Testis (tissue), 3 donors: Measurements from ENCODE around the gene QSOX1. TPM values are rescaled to one million over a fixed set of nuclear protein-coding genes. Genes with fewer than 3 reads are reported as not detected.
A peak's percentile ranks its signal among the peaks of the same experiment; 100 is the strongest.

Experiments used
- DNase-seq: peaks from one replicate; pipeline ENCODE4 v3.0.0-alpha.2; 2019
- H3K27ac ChIP-seq, 2 donors: fragments of 200-600 bp; sonication (generic); one replicate each; pipeline ENCODE4 v1.5.1; 2019
- H3K27me3 ChIP-seq: fragments of 200-600 bp; sonication (generic); one replicate; pipeline ENCODE4 v1.5.1; 2019
- H3K36me3 ChIP-seq: fragments of 200-600 bp; sonication (generic); one replicate; pipeline ENCODE4 v1.5.1; 2017; ENCODE audit warnings: low read depth; ENCODE audit errors: missing control alignments
- H3K4me1 ChIP-seq: fragments of 200-600 bp; sonication (generic); one replicate; pipeline ENCODE4 v1.5.1; 2019
- H3K4me3 ChIP-seq, 2 donors: fragments of 200-600 bp; sonication (generic); one replicate each; pipeline ENCODE4 v1.5.1; 2017 to 2019
- H3K9me3 ChIP-seq: fragments of 200-600 bp; sonication (generic); one replicate; pipeline ENCODE4 v1.5.1; 2017
- POLR2A ChIP-seq: fragments of 450-650 bp; IDR thresholded peaks from one replicate; pipeline ENCODE4 v1.6.1; 2017; ENCODE audit warnings: antibody characterized with exemption, mild to moderate bottlenecking, moderate library complexity
- WGBS, 2 donors: methylation state at CpG; one replicate each; pipeline ENCODE4 v1.1.5; 2018; 5-methylcytosine and 5-hydroxymethylcytosine counted together
- intact Hi-C: fragments of 100-400 bp; cut with DNase I; formaldehyde crosslinking; loops from one replicate; pipeline ENCODE4 v1.15.1; 2023; ENCODE audit warnings: low total_unique reads
- polyA plus RNA-seq: library from polyadenylated mRNA; stranded (reverse); fragments of 350-450 nt; fragmentation: Illumina TruSeq; extraction: RNeasy Lipid Tissue Mini Kit (QIAGEN cat#74804); gene quantifications from one replicate; pipeline ENCODE4 v1.2.3, GENCODE V29; 2014; ENCODE audit warnings: low read depth, low replicate concordance; ENCODE audit not compliant: insufficient read depth
- total RNA-seq, 2 donors: library from RNA; depleted of rRNA; stranded (reverse); fragments of >200 nt; gene quantifications; one replicate each; pipeline ENCODE4 v1.2.3, GENCODE V29; 2016
- TF ChIP-seq, protein P1 (sequence below), 3 experiments: fragments of 450-650 bp in 2 of 3; fragments of 200-600 bp in 1 of 3; sonication (generic) in 1 of 3; IDR thresholded peaks; one replicate each; pipeline ENCODE4 v1.5.1; 2016 to 2019; ENCODE audit warnings: antibody characterized with exemption in 3 of 3, mild to moderate bottlenecking in 2 of 3, moderate library complexity in 1 of 3

QSOX1 gene
- total and polyA plus RNA-seq, 3 donors from 2014 or later, result 285 to 691 (median 566) TPM

DNA sequence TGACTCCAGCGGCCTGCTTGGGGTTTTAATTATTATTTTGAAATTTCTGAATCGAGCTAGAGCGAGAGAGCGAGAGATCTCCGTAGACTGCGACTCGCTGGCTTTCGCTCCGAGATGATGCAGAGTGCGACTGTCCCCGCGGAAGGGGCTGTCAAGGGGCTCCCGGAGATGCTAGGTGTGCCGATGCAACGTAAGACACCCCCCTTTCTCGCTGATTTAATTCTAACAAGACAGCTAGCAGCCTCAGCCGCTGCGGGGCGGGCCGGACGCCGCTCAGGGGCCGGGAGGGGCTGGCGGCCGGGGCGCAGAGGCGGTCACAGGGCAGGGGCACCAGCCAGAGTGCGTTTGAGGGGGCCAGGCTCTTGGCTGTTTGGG is 75.7 kb downstream of the QSOX1 start:
- H3K9me3 ChIP-seq, result no peaks in the 10 kb centered on the region
- WGBS, 2 donors, result 0 to 1% methylated on average over 6 to 28 of the region's 28 CpGs
- no peaks in the 10 kb centered on the region for H3K27me3 ChIP-seq
- DNase-seq, result no peak
- no peaks in the 10 kb centered on the region for H3K36me3 ChIP-seq
- no peak overlapping the region for H3K27ac ChIP-seq
- intact Hi-C loops, result no loop called here
- no peak for TF ChIP-seq POLR2A
- TF ChIP-seq, protein P1, sequence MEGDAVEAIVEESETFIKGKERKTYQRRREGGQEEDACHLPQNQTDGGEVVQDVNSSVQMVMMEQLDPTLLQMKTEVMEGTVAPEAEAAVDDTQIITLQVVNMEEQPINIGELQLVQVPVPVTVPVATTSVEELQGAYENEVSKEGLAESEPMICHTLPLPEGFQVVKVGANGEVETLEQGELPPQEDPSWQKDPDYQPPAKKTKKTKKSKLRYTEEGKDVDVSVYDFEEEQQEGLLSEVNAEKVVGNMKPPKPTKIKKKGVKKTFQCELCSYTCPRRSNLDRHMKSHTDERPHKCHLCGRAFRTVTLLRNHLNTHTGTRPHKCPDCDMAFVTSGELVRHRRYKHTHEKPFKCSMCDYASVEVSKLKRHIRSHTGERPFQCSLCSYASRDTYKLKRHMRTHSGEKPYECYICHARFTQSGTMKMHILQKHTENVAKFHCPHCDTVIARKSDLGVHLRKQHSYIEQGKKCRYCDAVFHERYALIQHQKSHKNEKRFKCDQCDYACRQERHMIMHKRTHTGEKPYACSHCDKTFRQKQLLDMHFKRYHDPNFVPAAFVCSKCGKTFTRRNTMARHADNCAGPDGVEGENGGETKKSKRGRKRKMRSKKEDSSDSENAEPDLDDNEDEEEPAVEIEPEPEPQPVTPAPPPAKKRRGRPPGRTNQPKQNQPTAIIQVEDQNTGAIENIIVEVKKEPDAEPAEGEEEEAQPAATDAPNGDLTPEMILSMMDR (IDR thresholded peaks at IDR 0.05), result no peak
- peak overlapping the region; percentile 51 to 68 for H3K4me3 ChIP-seq
- H3K4me1 ChIP-seq, result peaks cover 19% of the 10 kb centered on the region

DNA sequence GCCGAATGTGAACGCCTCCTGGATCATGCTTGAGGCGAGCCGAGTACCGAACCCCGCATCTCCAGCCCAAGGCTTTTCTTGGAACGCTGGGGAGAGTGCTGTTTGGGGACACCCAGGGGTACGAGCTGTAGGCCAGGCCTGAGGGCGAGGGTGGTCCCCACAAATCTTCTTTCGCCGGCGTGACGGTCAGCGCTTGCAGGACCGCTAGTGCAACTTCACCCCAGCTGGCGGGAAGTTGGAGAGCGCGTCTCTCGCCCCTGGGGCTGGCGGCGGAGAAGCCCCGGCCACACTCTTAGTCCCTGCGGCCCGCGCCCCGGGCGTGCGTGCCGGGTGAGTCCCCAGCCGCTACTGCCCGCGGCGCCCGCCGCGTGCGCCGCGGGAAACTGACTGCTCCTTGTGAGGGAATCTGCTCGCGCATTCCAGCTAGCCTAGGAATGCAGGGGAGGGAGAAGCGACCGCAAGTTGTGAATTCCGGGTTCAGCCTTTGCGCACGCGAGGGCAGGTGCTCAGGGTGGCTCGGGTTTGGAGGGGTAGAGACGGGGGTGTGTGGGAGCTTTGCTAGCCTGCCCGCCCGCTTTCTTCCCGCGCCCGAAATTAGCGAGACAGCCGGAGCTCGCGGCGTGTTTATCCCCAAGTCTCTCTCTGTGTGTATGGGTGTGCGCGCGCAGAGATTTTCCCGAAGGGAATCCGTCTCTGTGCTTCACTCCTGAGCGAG is 76.3 kb downstream of the QSOX1 start:
- peaks cover 19% of the 10 kb centered on the region for H3K4me1 ChIP-seq
- no peaks in the 10 kb centered on the region for H3K27me3 ChIP-seq
- H3K27ac ChIP-seq, result no peak overlapping the region
- intact Hi-C loops, result no loop called here
- no peaks in the 10 kb centered on the region for H3K9me3 ChIP-seq
- WGBS, 2 donors, result 0% methylated on average over 14 to 59 of the region's 65 CpGs
- DNase-seq, result peak; percentile 27
- no peak for TF ChIP-seq POLR2A
- TF ChIP-seq, protein P1 (IDR thresholded peaks at IDR 0.05), result no peak
- H3K4me3 ChIP-seq, result peak overlapping the region; percentile 51 to 68
- H3K36me3 ChIP-seq, result no peaks in the 10 kb centered on the region

DNA sequence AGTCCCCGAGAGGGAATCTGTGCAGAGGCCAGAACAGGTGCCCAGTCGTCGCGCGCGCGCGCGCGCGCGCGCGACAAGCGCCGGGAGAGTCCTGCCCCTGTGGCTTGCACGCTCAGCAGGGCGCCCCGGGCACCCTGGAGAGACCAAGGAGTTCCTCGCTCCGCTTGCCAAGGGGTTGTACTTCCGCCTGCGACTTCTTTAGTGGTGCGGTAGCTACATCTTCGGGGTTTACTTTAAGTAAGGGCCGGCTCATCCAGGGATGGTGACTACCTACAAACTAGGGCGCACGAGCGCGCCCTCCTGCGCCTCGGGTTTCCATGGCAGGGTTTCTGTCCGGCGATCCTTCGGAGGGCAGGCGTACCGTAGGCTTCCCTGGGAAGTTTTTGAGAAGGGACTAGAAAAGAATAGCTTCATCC is 76.8 kb downstream of the QSOX1 start:
- intact Hi-C loops, result no loop called here
- Histone ChIP-seq H3K9me3 (no peaks in the 10 kb centered on the region), H3K27me3 (no peaks in the 10 kb centered on the region), H3K27ac (no peak overlapping the region), H3K4me3 (peak overlapping the region; percentile 51 to 68), H3K4me1 (peaks cover 19% of the 10 kb centered on the region), H3K36me3 (no peaks in the 10 kb centered on the region)
- DNase-seq, result peak; percentile 55
- TF ChIP-seq, protein P1 (IDR thresholded peaks at IDR 0.05), result no peak
- 1 to 4% methylated on average over 7 to 37 of the region's 37 CpGs for WGBS, 2 donors

DNA sequence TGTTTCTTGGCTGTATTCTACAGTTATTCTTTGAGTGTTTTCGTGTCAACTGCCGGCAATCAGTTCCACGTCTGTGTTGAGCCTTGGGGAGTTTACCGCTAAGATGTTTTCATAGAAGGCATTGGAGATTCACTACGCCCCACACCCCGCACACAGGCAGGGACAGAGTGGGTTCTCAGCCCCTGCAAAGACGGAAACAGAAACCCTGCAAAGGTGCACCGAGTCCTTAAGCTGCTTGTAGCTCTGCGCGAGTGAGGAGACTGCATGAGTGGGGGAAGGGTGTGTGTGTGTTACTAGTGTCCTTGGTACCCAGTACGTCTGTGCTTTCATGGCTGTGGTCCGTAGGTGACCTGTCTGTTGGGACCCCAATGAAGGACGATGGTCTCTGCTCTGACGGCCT is 77.3 kb downstream of the QSOX1 start:
- Histone ChIP-seq H3K4me1 (peaks cover 19% of the 10 kb centered on the region), H3K9me3 (no peaks in the 10 kb centered on the region), H3K36me3 (no peaks in the 10 kb centered on the region), H3K27ac (no peak overlapping the region), H3K4me3 (peak overlapping the region in 1 of 2 donors; percentile 68), H3K27me3 (no peaks in the 10 kb centered on the region)
- no peak for DNase-seq
- WGBS, 2 donors, result 0 to 6% methylated on average over 4 to 14 of the region's 14 CpGs
- intact Hi-C loops, result no loop called here
- TF ChIP-seq, protein P1 (IDR thresholded peaks at IDR 0.05), result no peak
- no peak for TF ChIP-seq POLR2A

DNA sequence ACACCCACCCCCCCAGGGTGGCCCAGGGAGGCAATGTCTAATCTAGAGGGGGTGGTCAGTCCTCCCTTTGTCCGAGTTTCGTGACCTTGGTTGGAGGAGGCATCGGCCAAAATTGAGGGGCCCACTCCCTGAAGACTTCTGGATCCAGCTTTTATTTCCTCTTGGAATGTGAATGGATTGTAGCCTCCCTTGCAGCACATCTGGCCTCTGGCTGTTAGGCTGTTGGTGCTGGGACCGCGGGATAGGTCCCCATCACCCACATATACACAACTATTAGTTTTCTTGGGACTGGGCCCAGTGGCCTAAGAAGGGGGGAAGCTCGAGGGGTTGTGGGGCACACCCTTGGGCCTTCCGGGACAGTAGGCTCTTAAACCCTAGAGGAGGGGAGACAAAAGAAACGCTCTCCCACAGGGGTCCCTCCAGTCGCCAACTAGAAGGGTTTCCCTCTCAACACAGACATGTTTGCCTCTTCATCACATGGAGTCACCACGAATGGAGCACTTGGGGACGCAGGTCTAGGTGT is 77.9 kb downstream of the QSOX1 start:
- intact Hi-C loops, result no loop called here
- 7 to 14% methylated on average over 9 to 11 of the region's 11 CpGs for WGBS, 2 donors
- DNase-seq, result no peak
- no peak overlapping the region for H3K4me3 ChIP-seq
- no peaks in the 10 kb centered on the region for H3K9me3 ChIP-seq
- no peak for TF ChIP-seq POLR2A
- TF ChIP-seq, protein P1 (IDR thresholded peaks at IDR 0.05), result no peak
- peaks cover 19% of the 10 kb centered on the region for H3K4me1 ChIP-seq
- H3K27ac ChIP-seq, result no peak overlapping the region
- H3K27me3 ChIP-seq, result no peaks in the 10 kb centered on the region
- H3K36me3 ChIP-seq, result no peaks in the 10 kb centered on the region
